HG03521 (cell line): ENCODE results near the gene STPG3.
A peak's percentile ranks its signal among the peaks of the same experiment; 100 is the strongest.

Experiments
- ATAC-seq: cut with Tn5 transposase; IDR thresholded peaks from one replicate; pipeline ENCODE4 v1.9.1; 2021; ENCODE audit warnings: mild to moderate bottlenecking, moderate library complexity; ENCODE audit not compliant: unreplicated experiment

STPG3 gene

DNA sequence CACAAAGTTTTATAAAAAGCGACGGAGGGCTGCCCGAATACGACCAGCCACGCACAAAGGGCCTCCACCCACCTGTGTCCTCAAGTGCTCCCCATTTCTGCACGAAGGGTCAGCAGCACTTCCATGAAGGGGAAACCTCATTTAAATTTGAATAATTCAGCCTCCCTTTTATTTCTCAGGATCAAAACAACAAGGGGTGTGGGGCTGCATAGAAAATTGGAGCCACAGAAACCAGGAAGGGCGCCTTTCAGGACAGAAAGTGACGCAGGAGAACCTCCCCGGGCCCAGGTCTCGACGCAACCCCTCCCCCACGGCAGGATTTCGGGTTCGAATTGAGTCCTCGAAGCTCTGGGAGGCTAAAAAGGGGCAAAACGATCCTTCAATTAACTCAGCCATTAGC is 48.9 kb downstream of the STPG3 start:
- ATAC-seq: no peak

GRCh38 chr9:137300567-137301080 is 49.5 kb downstream of the STPG3 start:
- ATAC-seq: no peak

DNA sequence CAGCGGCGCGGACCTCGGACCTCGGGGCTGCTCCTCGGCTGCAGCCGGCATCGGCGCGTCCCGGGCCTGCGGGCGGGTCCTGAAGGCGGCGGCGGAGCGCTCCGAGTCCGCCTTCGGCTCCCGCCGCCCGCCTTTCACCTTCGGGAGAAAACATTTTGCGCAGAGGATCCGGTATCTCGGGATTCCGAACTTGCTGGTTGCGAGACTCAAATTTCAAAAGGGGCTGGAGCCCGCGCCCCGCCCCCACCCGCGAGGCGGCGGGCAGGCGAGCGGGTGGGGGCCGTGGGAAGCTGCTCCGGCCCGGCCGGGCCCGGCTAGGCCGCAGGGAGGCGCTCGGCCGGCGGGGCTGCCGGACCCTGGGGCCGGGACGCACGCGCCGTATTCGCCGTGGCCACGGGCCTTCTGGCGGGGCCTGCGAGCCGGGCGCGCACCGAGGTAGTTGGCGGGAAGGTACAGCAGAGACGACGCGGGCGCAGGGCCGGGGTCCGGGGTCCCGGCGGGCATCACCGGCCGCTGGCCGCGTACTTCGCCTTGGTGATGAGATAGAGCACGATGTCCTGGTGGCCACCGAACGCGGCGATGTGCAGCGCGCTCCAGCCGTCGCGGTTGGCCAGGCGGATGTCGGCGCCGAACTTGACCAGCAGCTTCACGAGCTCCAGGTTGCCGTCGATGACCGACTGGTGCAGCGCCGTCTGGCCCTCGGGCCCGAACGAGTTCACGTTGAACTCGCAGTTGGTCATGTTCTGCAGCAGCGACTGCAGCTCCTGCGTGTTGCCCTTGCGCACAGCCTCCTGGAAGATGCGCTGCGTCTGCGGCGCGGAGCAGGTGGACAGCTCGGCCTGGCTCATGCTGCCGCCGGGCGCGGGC is 50.2 kb downstream of the STPG3 start:
- ATAC-seq: peak; percentile 19

- peak; percentile 70 for ATAC-seq
Measured at GRCh38 chr9:137302118-137302448, 51.0 kb downstream of the STPG3 start, which contains the start of gene NRARP. NRARP (minus strand) TSS chr9:137302271; CDS start chr9:137301928, 343 bp downstream.

DNA sequence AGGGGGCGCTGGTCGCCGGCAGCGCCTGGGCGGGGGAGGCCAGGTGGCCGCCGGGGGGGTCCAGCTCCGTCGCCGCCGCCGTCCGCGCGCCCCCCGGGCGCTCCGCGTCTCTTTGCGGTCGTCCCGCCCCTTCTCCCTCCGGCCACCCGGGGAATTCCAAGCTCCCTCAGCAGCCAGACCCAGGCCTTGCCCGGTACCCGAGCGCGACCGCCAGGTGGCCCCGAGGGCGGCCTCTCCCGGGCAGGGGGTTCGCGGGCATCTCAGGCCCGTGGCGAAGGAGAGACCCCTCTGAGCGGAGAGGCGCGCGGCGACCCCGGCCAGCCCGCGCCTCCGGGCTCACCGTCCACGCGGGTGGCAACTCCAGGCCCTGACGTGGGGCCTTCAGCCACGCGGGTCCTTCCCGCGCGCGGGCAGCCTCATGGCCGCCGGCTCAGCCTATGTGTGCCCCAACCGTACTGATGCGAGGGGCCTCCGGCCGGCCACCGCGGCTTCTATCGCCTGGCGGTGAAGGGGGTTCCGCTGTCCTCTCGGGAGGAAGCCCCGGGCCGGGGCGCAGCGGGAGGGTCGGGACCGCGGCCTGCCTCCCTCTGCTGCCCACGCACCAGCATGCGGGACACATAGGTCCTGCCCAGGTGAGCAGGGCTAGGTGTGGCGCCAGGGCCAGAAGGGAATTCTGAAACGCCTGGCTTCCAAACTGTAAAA is 51.5 kb downstream of the STPG3 start:
- ATAC-seq: peak; percentile 36
